ENCODE measurements around the gene SORCS3.

DNA sequence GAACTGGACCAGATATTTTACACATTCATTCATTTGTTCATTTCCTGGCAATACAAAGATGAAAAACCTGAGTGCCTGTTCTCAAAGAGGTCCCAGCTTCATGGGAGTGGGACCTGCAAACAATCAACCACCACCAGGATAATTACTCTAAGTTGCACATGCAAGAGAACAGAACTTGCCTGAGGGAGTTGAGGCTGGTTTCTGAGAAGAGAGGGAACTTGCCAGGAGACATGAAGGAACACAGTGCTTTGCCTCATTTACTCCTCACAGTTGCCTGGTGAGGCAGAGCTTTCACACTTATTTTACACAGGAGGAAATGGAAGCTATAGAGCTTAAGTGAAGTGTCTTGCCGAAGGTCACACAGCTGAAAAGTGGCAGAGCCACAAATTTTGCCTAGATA lies 170.1 kb downstream of the SORCS3 start:
- TF ChIP-seq CTCF (IDR thresholded peaks at IDR 0.05; ENCODE audit: borderline replicate concordance, extremely low read depth, low read length, poor library complexity, severe bottlenecking): no peak
- TF ChIP-seq EZH2 (IDR thresholded peaks at IDR 0.05; ENCODE audit: borderline replicate concordance, low read depth, low read length, severe bottlenecking): no peak
